Natural killer cell (primary cell): ENCODE results near the gene HOXD9. TPM values are rescaled to one million over a fixed set of nuclear protein-coding genes. Genes with fewer than 3 reads are reported as not detected.

Source experiments
- ATAC-seq, 3 donors: fragments of 150-1000 bp in 2 of 3; fragments of 200-7000 bp in 1 of 3; cut with Tn5 transposase; 1 replicate in 1 of 3; 2 replicates in 2 of 3; pipeline ENCODE4 v1.10.0; 2021; ENCODE audit warnings: mild to moderate bottlenecking in 2 of 3, moderate library complexity in 2 of 3
- DNase-seq, 2 donors: peaks; one replicate each; pipeline versions ENCODE4 v3.0.0 to v3.0.0-alpha.2; 2013 to 2021; ENCODE audit warnings: mixed read lengths in 1 of 2
- H3K27ac ChIP-seq: one replicate; pipeline ENCODE4 v1.5.1; 2013; ENCODE audit warnings: mild to moderate bottlenecking, low read length
- H3K27me3 ChIP-seq: one replicate; pipeline ENCODE4 v1.6.1; 2013; ENCODE audit warnings: low read length; ENCODE audit not compliant: control insufficient read depth, insufficient read depth
- H3K36me3 ChIP-seq: one replicate; pipeline ENCODE4 v1.6.1; 2013; ENCODE audit warnings: low read length; ENCODE audit not compliant: control insufficient read depth, insufficient read depth
- H3K4me1 ChIP-seq: one replicate; pipeline ENCODE4 v1.6.1; 2013; ENCODE audit warnings: low read length; ENCODE audit not compliant: control insufficient read depth, insufficient read depth
- H3K4me3 ChIP-seq: one replicate; pipeline ENCODE4 v1.5.1; 2013; ENCODE audit warnings: low read length
- H3K9me3 ChIP-seq: one replicate; pipeline ENCODE4 v1.6.1; 2013; ENCODE audit warnings: low read length; ENCODE audit not compliant: control insufficient read depth, insufficient read depth
- H3K27ac Mint-ChIP-seq, 2 donors: one replicate each; pipeline ENCODE4 v1.8.0; 2022; ENCODE audit warnings: mild to moderate bottlenecking in 2 of 2, mixed read lengths in 2 of 2, moderate library complexity in 1 of 2
- H3K27me3 Mint-ChIP-seq, 2 donors: one replicate each; pipeline ENCODE4 v1.8.0; 2022; ENCODE audit warnings: low read depth in 2 of 2, mixed read lengths in 2 of 2
- H3K36me3 Mint-ChIP-seq: one replicate; pipeline ENCODE4 v1.8.0; 2022; ENCODE audit warnings: mixed read lengths
- H3K4me1 Mint-ChIP-seq, 2 donors: one replicate each; pipeline ENCODE4 v1.8.0; 2022; ENCODE audit warnings: mixed read lengths in 2 of 2
- H3K4me3 Mint-ChIP-seq: one replicate; pipeline ENCODE4 v1.8.0; 2022; ENCODE audit warnings: mild to moderate bottlenecking, moderate library complexity, mixed read lengths
- H3K9me3 Mint-ChIP-seq, 2 donors: one replicate each; pipeline ENCODE4 v1.8.0; 2022; ENCODE audit warnings: mixed read lengths in 2 of 2
- CTCF ChIP-seq: fragments of 200-600 bp; IDR thresholded peaks from one replicate; pipeline ENCODE4 v1.8.0; 2022; ENCODE audit warnings: antibody characterized with exemption
- WGBS: methylation state at CpG from one replicate; pipeline ENCODE4 v1.1.7; 2013; ENCODE audit warnings: missing lambda C conversion rate; ENCODE audit not compliant: insufficient coverage; 5-methylcytosine and 5-hydroxymethylcytosine counted together
- intact Hi-C: fragments of 100-400 bp; cut with micrococcal nuclease; formaldehyde crosslinking; loops from one replicate; pipeline ENCODE4 v1.14.2; 2022
- total RNA-seq, 4 donors: library from RNA; stranded (reverse); fragments of 120-200 nt in 1 of 4; gene quantifications; one replicate each; pipeline versions ENCODE4 v1.2.3 to v1.2.4, GENCODE V29; 2013 to 2022

Gene HOXD9
- total RNA-seq, 3 donors from 2014 or later (not counting 1 experiment from before 2014, with no cell fraction given), result not detected

DNA sequence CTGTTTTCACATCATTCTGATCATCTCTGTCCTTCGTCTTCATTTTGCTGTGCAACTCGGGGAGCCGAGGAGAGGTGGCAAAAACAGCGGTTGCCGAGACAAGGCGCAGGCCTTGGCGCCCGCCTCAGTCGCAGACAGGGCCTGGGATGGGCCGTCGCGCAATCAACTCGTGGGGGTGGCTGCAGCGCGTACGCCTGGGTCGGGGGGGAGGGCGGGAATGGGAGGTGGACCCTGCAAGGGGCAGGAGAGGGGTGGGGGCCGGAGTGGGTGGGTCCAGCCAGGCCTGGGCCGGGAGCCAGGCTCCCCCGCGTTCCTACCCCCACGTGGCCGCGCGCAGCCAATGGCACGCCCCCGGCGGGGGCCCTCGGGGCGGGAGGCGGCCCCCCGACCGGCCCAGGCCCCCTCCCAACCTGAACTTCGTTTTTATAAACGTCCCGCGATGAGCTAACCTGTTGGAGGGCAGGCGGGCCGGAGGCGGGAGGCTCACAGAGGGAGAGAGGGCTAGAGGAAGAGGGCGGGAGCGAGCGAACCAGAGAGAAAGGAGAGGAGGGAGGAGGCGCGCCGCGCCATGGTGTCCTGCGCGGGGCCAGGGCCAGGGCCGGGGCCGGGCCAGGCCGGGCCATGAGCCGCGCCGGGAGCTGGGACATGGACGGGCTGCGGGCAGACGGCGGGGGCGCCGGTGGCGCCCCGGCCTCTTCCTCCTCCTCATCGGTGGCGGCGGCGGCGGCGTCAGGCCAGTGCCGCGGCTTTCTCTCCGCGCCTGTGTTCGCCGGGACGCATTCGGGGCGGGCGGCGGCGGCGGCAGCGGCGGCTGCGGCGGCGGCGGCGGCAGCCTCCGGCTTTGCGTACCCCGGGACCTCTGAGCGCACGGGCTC, 30.0 kb upstream of the HOXD9 start, which contains the start of gene HOXD13:
Gene HOXD13 (plus strand): TSS at position 452 of the 875 bp plus-strand sequence. CDS start 170 bp downstream, at position 622.
- H3K4me1 ChIP-seq, result peaks cover 27% of the 10 kb centered on the region
- Mint-ChIP-seq H3K36me3 (peaks cover 6% of the 10 kb centered on the region), H3K27ac (no peak within 1 kb of the TSS), H3K27me3 (peaks cover 72 to 89% of the 10 kb centered on the region in 2 donors), H3K4me3 (peak within 1 kb of the TSS; percentile 35), H3K9me3 (no peaks in the 10 kb centered on the region), H3K4me1 (peaks cover 21 to 41% of the 10 kb centered on the region in 2 donors)
- no peak within 1 kb of the TSS for H3K27ac ChIP-seq
- no peak for TF ChIP-seq CTCF
- DNase-seq (no peak), ATAC-seq (no peak)
- H3K4me3 ChIP-seq, result no peak within 1 kb of the TSS
- intact Hi-C loops, result no loop called here
- H3K9me3 ChIP-seq, result peaks cover 6% of the 10 kb centered on the region
- 4% methylated on average over 94 of the region's 95 CpGs for whole genome bisulfite sequencing
- peaks cover 88% of the 10 kb centered on the region for H3K27me3 ChIP-seq
- no peaks in the 10 kb centered on the region for H3K36me3 ChIP-seq

- Histone ChIP-seq H3K27me3 (peaks cover 88% of the 10 kb centered on the region), H3K9me3 (peaks cover 2% of the 10 kb centered on the region), H3K27ac (no peak overlapping the region), H3K4me3 (no peak overlapping the region), H3K4me1 (peaks cover 25% of the 10 kb centered on the region), H3K36me3 (no peaks in the 10 kb centered on the region)
- 5% methylated on average over 53 of the region's 53 CpGs for WGBS
- ATAC-seq (peak in 1 of 3 donors; percentile 14), DNase-seq (no peak)
- Mint-ChIP-seq H3K4me1 (peaks cover 21 to 42% of the 10 kb centered on the region in 2 donors), H3K27me3 (peaks cover 73 to 87% of the 10 kb centered on the region in 2 donors), H3K27ac (peak overlapping the region in 1 of 2 donors; percentile 35), H3K9me3 (no peaks in the 10 kb centered on the region), H3K4me3 (peak overlapping the region; percentile 14), H3K36me3 (peaks cover 6% of the 10 kb centered on the region)
- intact Hi-C loops, result no loop called here
- no peak for TF ChIP-seq CTCF
These were observed 29.2 kb upstream of the HOXD9 start for GRCh38 chr2:176093145-176093897.

DNA sequence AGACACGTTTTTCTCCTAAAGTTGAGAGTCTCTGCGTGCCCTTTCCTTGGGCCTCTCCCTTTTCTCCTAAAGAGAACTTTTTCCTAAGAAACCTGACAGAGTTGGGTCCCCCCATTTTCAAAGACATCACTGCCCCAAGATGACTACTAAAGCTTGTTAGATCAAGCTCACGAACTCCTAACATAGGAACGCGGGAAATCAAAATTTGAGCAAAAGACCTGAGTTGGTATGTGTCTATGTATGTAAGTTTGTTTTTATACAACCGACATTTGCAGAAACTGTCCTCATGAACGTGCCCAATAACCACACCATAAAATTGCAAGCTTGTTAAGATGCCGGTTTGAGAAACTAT, 28.6 kb upstream of the HOXD9 start:
- Mint-ChIP-seq H3K27ac (peak overlapping the region in 1 of 2 donors; percentile 35), H3K27me3 (peaks cover 75 to 82% of the 10 kb centered on the region in 2 donors), H3K36me3 (peaks cover 6% of the 10 kb centered on the region), H3K4me3 (peak overlapping the region; percentile 14), H3K9me3 (no peaks in the 10 kb centered on the region), H3K4me1 (peaks cover 18 to 39% of the 10 kb centered on the region in 2 donors)
- Histone ChIP-seq H3K27me3 (peaks cover 88% of the 10 kb centered on the region), H3K4me3 (no peak overlapping the region), H3K27ac (no peak overlapping the region), H3K4me1 (peaks cover 24% of the 10 kb centered on the region), H3K9me3 (peaks cover 2% of the 10 kb centered on the region), H3K36me3 (no peaks in the 10 kb centered on the region)
- DNase-seq, result no peak
- WGBS, result 4% methylated on average over 4 of the region's 8 CpGs
- intact Hi-C loops, result no loop called here
- TF ChIP-seq CTCF, result no peak
- no peak for ATAC-seq
